Naive thymus-derived CD8-positive, alpha-beta T cell (primary cell): ENCODE measurements around the gene CYP3A4. TPM values are rescaled to one million over a fixed set of nuclear protein-coding genes. Genes with fewer than 3 reads are reported as not detected.
"Not testable (repeated sequence)": the region's sequence is repeated elsewhere in the genome, so short reads cannot be mapped to it uniquely, and the experiment has no call there.

Experiments
- ATAC-seq, 2 donors: fragments of 150-1000 bp; cut with Tn5 transposase in 1 of 2; sonication (Bioruptor Pico), chemical (Tn5 transposase) in 1 of 2; 1 replicate in 1 of 2; 2 replicates in 1 of 2; pipeline ENCODE4 v1.10.0; 2021; ENCODE audit warnings: mild to moderate bottlenecking in 2 of 2, moderate library complexity in 2 of 2
- POLR2A ChIA-PET: fragments of 350-600 bp; sonication (Branson Sonifier 250); formaldehyde crosslinking; loops from one replicate; lab custom pipeline; 2021; ENCODE audit warnings: antibody characterized with exemption; lab: Charles Lee
- DNase-seq, 10 donors: peaks; one replicate each; pipeline versions ENCODE4 v3.0.0 to v3.0.0-alpha.2; 2020 to 2022
- H3K27ac Mint-ChIP-seq, 10 donors: one replicate each; pipeline ENCODE4 v1.8.0; 2020 to 2022; ENCODE audit warnings: mild to moderate bottlenecking in 10 of 10, mixed read lengths in 10 of 10, moderate library complexity in 4 of 10, inconsistent platforms in 1 of 10
- H3K27me3 Mint-ChIP-seq, 5 donors: one replicate each; pipeline ENCODE4 v1.8.0; 2021 to 2022; ENCODE audit warnings: mixed read lengths in 5 of 5
- H3K36me3 Mint-ChIP-seq, 3 donors: one replicate each; pipeline ENCODE4 v1.8.0; 2020 to 2022; ENCODE audit warnings: mixed read lengths in 3 of 3, mild to moderate bottlenecking in 2 of 3, inconsistent platforms in 1 of 3
- H3K4me1 Mint-ChIP-seq, 4 donors: one replicate each; pipeline ENCODE4 v1.8.0; 2021 to 2022; ENCODE audit warnings: mixed read lengths in 4 of 4
- H3K4me3 Mint-ChIP-seq, 10 donors: one replicate each; pipeline ENCODE4 v1.8.0; 2020 to 2022; ENCODE audit warnings: mild to moderate bottlenecking in 10 of 10, mixed read lengths in 10 of 10, moderate library complexity in 6 of 10, inconsistent platforms in 1 of 10
- H3K9me3 Mint-ChIP-seq, 9 donors: one replicate each; pipeline ENCODE4 v1.8.0; 2020 to 2022; ENCODE audit warnings: mixed read lengths in 9 of 9, mild to moderate bottlenecking in 3 of 9, inconsistent platforms in 1 of 9, moderate library complexity in 1 of 9
- polyA plus RNA-seq, 3 donors: library from polyadenylated mRNA; unstranded; fragments of 300-500 nt; fragmentation: Illumina TruSeq; gene quantifications; one replicate each; pipeline ENCODE4 v1.2.3, GENCODE V29; 2021
- total RNA-seq, 8 experiments: library from RNA in 2 of 8; stranded (reverse) in 2 of 8; gene quantifications; one replicate each; pipeline ENCODE4 v1.2.3 and lab custom pipeline; 2021 to 2026

The CYP3A4 gene
- total and polyA plus RNA-seq, 5 experiments from 2014 or later: 0.14 TPM; not detected in 4

DNA sequence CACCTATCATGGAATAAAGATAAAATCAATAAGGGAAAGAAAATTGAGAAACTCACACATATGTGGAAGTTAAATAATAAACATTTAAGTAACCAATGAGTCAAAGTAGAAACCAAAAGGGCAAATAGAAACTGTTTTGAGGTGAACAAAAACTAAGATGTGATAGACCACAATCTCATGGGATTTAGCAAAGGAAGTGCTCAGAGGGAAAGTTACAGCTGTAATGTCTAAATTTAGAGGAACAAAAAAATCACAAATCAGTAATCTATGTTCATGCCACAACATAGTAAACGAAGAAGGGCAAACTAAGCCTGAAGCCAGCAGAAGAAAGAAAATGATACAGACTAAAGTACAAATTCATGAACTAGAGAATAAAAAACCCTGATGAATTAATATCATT, 16.3 kb downstream of the CYP3A4 start:
- peaks cover 0 to 13% (median 0%) of the 10 kb centered on the region in 4 donors for H3K4me1 Mint-ChIP-seq
- H3K4me3 Mint-ChIP-seq: no peak overlapping the region
- H3K27me3 Mint-ChIP-seq: peaks cover 13 to 36% (median 32%) of the 10 kb centered on the region in 5 donors
- H3K36me3 Mint-ChIP-seq: peaks cover 0 to 4% (median 2%) of the 10 kb centered on the region in 3 donors
- ATAC-seq (no peak), DNase-seq (no peak)
- H3K27ac Mint-ChIP-seq: no peak overlapping the region
- H3K9me3 Mint-ChIP-seq: peaks cover 0 to 10% (median 0%) of the 10 kb centered on the region in 9 donors
- POLR2A ChIA-PET: no interaction called here

DNA sequence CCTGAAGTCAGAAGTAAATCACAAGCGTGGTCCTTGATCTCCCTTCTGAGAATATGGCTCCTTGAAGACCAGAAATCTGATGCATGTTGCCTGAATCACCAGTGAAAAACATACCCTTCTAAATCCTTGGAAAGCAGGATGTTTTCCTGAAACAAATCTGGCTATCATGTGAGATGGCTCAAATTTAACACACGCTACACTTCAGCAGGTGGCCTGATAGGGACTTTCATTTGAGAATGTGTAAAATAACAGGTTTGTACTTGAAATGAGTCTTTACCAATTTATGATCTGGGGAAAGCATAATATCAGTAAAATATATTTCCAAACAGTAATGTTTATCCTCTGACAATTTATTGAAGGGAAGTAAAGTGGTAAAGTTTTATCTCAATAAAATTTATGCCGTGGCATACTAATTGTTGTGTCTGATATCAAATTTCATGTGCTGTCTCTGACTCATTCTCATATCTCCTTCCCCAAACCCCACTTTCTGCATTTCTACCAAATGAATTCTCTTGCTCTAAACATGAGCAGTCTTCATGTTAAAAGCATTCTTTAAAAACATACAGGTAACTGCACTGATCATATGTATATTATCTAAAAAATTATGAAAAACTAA, 17.4 kb downstream of the CYP3A4 start:
- Mint-ChIP-seq H3K27me3 (peaks cover 10 to 27% (median 24%) of the 10 kb centered on the region in 5 donors), H3K27ac (no peak overlapping the region), H3K36me3 (peaks cover 0 to 4% (median 2%) of the 10 kb centered on the region in 3 donors), H3K4me1 (peaks cover 0 to 13% (median 0%) of the 10 kb centered on the region in 4 donors), H3K9me3 (peaks cover 0 to 9% (median 0%) of the 10 kb centered on the region in 9 donors), H3K4me3 (no peak overlapping the region)
- no peak for DNase-seq
- ATAC-seq: no peak
- POLR2A ChIA-PET: no interaction called here

DNA sequence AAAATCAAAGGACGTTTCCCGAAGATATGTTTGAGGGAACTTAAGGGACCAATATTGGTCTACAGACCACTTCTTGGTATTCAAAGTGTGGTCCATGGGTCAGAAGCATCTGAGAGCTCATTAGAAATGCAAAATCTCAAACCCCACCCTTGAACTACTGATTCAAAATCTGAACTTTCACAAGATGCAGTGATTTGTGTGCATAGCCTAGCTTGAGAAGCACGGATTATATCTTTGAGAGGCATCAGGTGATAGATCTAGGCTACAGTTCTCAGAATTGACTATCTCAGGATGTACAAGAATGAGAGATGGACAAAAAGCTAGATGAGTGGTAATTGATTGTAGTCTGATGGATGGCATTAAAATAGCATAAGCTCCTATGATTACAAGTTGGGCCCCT, 19.5 kb downstream of the CYP3A4 start:
- DNase-seq (no peak), ATAC-seq (no peak)
- H3K9me3 Mint-ChIP-seq: no peaks in the 10 kb centered on the region
- no peak overlapping the region for H3K4me3 Mint-ChIP-seq
- POLR2A ChIA-PET: no interaction called here
- peaks cover 2 to 12% (median 7%) of the 10 kb centered on the region in 5 donors for H3K27me3 Mint-ChIP-seq
- peaks cover 0 to 13% (median 0%) of the 10 kb centered on the region in 4 donors for H3K4me1 Mint-ChIP-seq
- H3K36me3 Mint-ChIP-seq: peaks cover 0 to 2% (median 0%) of the 10 kb centered on the region in 3 donors
- no peak overlapping the region for H3K27ac Mint-ChIP-seq

DNA sequence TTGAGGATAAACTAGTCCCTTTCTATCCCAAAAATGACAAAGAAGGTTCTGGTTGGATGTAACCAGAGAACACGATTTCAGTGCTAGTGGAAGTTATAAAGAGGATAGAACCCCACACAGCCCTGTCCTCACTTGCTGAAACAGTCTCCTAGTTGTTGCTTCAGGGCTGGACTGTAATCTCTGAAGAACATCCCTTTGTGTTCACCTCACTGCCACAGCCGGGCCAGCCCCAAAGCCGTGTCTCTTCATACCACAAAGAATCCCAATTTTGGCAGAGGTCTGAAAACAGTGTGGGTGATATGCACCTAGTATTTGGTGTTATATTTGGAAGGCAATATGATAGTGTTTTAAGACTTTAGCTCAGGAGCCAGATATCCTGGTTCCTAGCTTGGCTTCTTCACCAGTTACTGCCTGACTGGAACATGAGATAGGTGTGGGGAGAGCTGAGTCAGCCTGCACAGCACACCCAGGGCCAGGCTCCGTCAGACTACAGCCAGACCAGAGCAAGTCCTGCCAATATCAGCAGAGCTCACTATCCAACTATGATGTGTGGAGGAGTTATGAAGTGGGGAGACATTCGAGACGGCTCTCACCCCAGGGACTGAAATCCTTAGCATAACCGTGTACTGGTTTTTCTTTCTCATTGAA, 21.2 kb downstream of the CYP3A4 start:
- Mint-ChIP-seq H3K27ac (no peak overlapping the region), H3K36me3 (peaks cover 0 to 2% (median 1%) of the 10 kb centered on the region in 3 donors), H3K4me3 (no peak overlapping the region), H3K4me1 (peaks cover 0 to 6% (median 0%) of the 10 kb centered on the region in 4 donors), H3K9me3 (no peaks in the 10 kb centered on the region), H3K27me3 (peaks cover 0 to 9% (median 0%) of the 10 kb centered on the region in 5 donors)
- POLR2A ChIA-PET: no interaction called here
- ATAC-seq: no peak
- no peak for DNase-seq

DNA sequence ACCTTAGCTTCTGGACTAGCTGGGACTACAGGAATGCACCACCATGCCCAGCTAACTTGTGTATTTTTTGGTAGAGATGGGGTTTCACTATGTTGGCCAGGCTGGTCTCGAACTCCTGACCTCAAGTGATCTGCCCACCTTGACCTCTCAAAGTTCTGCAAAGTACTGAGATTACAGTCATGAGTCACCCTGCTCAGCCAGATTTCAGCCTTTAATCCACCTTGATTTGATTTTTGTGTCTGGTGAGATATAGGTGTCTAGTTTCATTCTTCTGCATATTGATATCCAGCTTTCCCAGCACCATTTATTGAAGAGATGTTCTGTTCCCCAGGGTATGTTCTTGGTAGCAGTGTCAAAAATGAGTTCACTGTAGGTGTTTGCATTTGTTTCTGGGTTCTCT, 28.9 kb downstream of the CYP3A4 start:
- Mint-ChIP-seq H3K27me3 (peaks cover 0 to 15% (median 0%) of the 10 kb centered on the region in 5 donors), H3K36me3 (peaks cover 0 to 4% (median 1%) of the 10 kb centered on the region in 3 donors), H3K4me3 (no peak overlapping the region), H3K4me1 (no peaks in the 10 kb centered on the region), H3K27ac (peak overlapping the region in 1 of 10 donors; percentile 74), H3K9me3 (no peaks in the 10 kb centered on the region)
- DNase-seq (no peak), ATAC-seq (no peak)
- POLR2A ChIA-PET: no interaction called here

DNA sequence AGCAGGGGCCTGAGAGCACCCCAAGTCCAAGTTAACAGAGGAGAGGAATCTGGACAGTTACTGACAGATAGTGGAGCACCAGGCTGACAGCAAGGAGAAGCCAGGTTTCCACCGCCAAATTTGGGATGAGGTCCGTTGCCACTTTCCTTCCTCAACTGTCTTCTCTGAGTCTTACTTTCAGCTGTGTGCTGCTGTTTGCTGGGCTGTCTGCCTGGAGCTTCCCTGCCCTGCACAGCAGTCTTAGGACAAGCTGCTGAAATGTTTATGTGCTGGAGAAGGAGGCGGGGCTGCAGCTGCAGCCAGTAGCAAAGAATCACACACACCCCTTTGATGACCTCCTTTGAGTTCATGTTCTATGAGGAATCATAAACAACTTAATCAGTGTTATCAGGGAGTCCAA, 31.6 kb downstream of the CYP3A4 start:
- peaks cover 0 to 4% (median 0%) of the 10 kb centered on the region in 3 donors for H3K36me3 Mint-ChIP-seq
- DNase-seq (no peak), ATAC-seq (no peak)
- peaks cover 0 to 12% (median 0%) of the 10 kb centered on the region in 5 donors for H3K27me3 Mint-ChIP-seq
- no peaks in the 10 kb centered on the region for H3K9me3 Mint-ChIP-seq
- H3K4me1 Mint-ChIP-seq: no peaks in the 10 kb centered on the region
- H3K4me3 Mint-ChIP-seq: no peak overlapping the region
- H3K27ac Mint-ChIP-seq: no peak overlapping the region
- POLR2A ChIA-PET: no interaction called here

DNA sequence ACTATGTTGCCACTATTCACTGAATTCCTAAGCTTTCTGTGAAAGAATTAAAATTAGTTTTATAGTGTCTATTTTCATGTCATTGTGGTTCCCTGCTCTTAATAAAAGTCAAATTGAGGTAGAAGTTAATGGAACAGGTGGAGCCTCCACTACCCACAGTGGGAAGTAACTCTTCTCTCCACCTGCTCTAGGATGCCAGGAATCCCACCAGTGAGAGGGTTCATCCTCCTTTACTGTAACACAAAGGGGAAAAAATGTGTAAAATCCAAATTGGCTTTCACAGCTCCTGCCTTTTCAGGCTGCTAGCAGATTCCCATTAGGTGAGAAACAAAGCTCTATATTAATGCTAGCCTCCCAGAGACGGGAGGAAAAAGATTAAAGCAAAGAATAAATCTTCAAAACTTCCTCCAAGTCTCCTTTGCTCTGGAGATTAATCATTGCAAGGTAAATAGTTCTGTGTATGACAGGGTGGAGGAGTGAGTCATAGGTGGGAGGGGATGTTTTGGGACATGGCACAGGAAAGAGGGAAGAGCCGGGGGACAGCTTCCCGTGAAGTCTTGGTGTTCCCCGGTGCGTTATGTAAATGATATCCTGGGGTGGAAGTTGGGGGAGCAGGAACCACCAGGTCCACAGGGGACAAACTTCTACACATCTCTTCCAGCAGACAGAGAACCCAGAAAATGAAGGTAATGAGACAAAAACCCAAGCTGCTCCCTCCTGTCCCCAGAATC, 32.5 kb downstream of the CYP3A4 start:
- H3K4me3 Mint-ChIP-seq, H3K27ac Mint-ChIP-seq, ATAC-seq, POLR2A ChIA-PET, H3K27me3 Mint-ChIP-seq, H3K4me1 Mint-ChIP-seq, DNase-seq, H3K9me3 Mint-ChIP-seq, H3K36me3 Mint-ChIP-seq: not testable (repeated sequence)

DNA sequence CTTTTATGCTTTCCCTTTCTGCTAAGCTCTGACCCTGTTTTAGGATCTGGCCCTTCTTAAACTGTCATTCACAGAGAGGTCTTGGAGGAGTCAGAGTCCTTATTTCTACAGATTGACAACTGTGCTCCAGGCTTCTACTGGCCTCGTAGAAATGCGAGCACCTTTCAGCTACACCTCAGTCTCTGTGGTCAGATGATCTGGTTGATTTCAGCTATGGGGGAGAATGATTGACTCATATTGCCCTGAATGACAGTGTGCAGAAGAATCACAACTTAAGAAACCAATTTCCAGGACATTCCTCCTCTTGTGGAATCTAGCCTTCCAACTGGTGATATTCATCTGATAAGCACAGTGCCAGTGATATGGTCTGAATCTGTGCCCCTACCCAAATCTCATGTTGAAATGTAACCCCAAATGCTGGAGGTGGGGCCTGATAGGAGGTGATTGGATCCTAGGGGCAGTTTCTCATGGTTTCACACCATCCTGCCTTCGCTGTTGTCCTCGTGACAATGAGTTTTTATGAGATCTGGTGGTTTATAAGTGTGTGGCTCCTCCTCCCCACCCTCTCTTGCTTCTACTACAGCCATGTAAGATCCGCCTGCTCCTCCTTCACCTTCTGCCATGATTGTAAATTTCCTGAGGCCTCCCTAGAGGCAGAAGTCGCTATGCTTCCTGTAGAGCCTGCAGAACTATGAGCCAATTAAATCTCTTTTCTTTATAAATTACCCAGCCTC, 35.0 kb downstream of the CYP3A4 start:
- DNase-seq (no peak), ATAC-seq (no peak)
- H3K36me3 Mint-ChIP-seq: peaks cover 0 to 7% (median 3%) of the 10 kb centered on the region in 3 donors
- no peaks in the 10 kb centered on the region for H3K4me1 Mint-ChIP-seq
- H3K27ac Mint-ChIP-seq: no peak overlapping the region
- POLR2A ChIA-PET: no interaction called here
- H3K4me3 Mint-ChIP-seq: no peak overlapping the region
- H3K27me3 Mint-ChIP-seq: peaks cover 0 to 7% (median 4%) of the 10 kb centered on the region in 5 donors
- H3K9me3 Mint-ChIP-seq: peaks cover 0 to 17% (median 0%) of the 10 kb centered on the region in 9 donors

DNA sequence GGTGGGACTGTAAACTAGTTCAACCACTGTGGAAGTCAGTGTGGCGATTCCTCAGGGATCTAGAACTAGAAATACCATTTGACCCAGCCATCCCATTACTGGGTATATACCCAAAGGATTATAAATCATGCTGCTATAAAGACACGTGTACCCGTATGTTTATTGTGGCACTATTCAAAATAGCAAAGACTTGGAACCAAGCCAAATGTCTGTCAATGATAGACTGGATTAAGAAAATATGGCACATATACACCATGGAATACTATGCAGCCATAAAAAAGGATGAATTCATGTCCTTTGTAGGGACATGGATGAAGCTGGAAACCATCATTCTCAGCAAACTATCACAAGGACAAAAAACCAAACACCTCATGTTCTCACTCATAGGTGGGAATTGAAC, 37.1 kb downstream of the CYP3A4 start:
- H3K27ac Mint-ChIP-seq, DNase-seq, H3K27me3 Mint-ChIP-seq, POLR2A ChIA-PET, H3K4me1 Mint-ChIP-seq, H3K36me3 Mint-ChIP-seq, ATAC-seq: not testable (repeated sequence)
- peak overlapping the region in 1 of 10 donors; percentile 20 for H3K4me3 Mint-ChIP-seq
- H3K9me3 Mint-ChIP-seq: peaks cover 0 to 17% (median 0%) of the 10 kb centered on the region in 9 donors

DNA sequence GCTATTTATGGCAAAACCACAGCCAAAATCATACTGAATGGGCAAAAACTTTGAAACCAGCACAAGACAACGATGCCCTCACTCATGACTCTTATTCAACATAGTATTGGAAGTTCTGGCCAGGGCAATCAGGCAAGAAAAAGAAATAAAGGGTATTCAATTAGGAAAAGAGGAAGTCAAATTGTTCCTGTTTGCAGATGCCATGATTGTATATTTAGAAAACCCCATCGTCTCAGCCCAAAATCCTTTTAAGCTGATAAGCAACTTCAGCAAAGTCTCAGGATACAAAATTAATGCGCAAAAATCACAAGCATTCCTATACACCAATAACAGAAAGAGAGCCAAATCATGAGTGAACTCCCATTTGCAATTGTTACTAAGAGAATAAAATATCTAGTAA, 38.6 kb downstream of the CYP3A4 start:
- H3K27ac Mint-ChIP-seq, H3K27me3 Mint-ChIP-seq, POLR2A ChIA-PET, DNase-seq, H3K4me1 Mint-ChIP-seq, H3K4me3 Mint-ChIP-seq, ATAC-seq: not testable (repeated sequence)
- H3K36me3 Mint-ChIP-seq: peaks cover 9 to 10% (median 10%) of the 10 kb centered on the region in 3 donors
- peaks cover 0 to 17% (median 0%) of the 10 kb centered on the region in 9 donors for H3K9me3 Mint-ChIP-seq

DNA sequence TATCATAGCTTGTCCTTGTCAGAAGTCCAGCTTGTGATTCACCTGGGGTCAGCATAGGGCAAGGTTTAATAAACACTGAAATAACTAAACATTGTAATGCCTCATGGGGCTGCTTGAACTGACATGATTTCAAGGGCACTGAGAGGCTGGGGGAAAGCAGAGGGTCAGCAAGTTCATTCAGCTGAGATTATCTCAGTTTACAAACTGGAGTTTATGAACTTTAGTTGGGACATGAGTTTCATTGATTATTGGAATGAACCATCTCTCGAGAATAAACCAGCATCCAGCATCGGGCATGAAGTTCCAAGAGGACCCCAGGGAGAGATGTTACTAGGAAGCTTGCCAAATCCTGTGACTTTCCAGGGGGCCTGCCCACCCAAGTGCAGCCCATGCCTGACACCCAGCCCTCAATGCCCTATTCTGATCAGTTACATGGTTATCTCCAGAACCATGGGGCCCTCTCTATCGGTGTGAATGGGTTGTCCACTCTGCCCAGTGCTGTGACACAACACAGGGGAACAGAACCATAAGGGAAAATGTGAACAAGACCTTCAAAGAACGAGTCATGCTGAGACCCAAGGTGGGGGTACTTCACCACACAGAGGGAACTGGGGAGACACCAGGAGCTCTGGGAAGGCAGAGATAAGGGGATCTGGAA, 41.1 kb downstream of the CYP3A4 start:
- no peaks in the 10 kb centered on the region for H3K4me1 Mint-ChIP-seq
- ATAC-seq: no peak
- H3K4me3 Mint-ChIP-seq: no peak overlapping the region
- POLR2A ChIA-PET: no interaction called here
- peaks cover 0 to 17% (median 0%) of the 10 kb centered on the region in 9 donors for H3K9me3 Mint-ChIP-seq
- peaks cover 12 to 27% (median 25%) of the 10 kb centered on the region in 3 donors for H3K36me3 Mint-ChIP-seq
- H3K27ac Mint-ChIP-seq: peak overlapping the region in 1 of 10 donors; percentile 25
- no peak for DNase-seq
- H3K27me3 Mint-ChIP-seq: peaks cover 2 to 9% (median 5%) of the 10 kb centered on the region in 5 donors

DNA sequence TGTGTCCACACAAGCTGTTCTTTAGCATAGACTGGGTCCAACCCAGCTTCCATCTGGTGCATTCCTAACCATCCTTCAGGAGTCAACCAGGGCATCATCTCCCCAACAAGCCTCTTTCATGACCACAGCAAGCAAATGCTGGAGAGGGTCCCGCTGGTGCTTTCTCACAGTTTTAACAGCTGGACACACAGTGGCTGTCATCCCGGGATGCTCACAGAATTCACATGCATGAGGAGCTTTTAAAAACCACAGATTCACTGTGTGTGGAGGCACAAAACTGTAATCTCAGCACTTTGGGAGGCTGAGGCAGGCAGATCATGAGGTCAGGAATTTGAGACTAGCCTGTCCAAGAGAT, 42.6 kb downstream of the CYP3A4 start:
- DNase-seq: no peak
- Mint-ChIP-seq H3K27me3 (peaks cover 2 to 9% (median 5%) of the 10 kb centered on the region in 5 donors), H3K36me3 (peaks cover 17 to 36% (median 30%) of the 10 kb centered on the region in 3 donors), H3K9me3 (peaks cover 0 to 17% (median 0%) of the 10 kb centered on the region in 9 donors), H3K4me1 (no peaks in the 10 kb centered on the region), H3K4me3 (no peak overlapping the region), H3K27ac (no peak overlapping the region)
- POLR2A ChIA-PET: no interaction called here
- ATAC-seq: no peak
